Measurements from ENCODE around the gene CACNA2D2. TPM values are rescaled to one million over a fixed set of nuclear protein-coding genes. Genes with fewer than 3 reads are reported as not detected.

CACNA2D2 gene
- total and polyA plus RNA-seq, 2 of the 13 experiments (the other 11 are each of a cell fraction or from before 2014, with no cell fraction given), result not detected

DNA sequence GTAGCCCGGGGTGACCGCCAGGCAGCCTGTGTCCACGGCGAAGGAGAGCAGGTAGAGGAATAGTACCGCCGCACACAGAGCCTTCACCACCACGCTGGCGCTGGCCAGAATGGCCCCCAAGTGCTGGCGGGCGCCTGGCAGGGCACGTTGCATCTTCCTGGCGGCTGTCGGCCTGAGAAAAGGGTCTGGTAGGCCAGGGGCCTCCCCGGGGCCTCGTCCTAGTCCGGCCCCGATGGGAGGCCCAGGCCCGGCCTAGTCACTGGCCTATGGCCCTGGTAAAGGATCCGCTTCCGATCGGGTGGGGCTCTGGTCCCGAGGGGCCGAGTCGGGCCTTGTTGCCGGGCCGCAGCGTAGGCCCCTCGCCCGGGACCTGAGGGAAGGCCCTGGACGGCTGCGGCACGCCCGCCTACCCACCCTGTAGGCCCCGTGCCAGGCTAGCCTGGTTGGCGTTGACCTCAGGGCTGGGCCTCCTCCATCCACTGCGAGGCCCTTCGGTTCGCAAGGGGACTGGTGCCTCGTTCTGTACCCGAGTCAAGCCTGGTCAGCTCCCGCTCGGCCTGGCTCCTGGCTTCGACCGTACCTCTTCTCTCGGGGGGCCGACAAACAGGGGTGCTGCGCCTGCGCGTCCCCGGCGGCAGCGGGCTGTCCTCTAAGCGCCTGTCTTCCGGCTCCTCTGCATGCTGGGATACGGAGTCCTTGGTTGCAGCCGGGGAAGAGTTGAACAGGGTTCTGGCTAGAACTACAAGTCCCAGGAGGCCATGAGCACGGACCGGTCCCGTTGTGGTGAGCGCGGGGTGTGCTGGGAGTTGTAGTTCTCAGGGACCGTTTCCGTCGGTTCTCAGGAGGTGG, 144.3 kb downstream of the CACNA2D2 start, which contains the start of gene TMEM115 (continued):
- TF ChIP-seq ZNF556 (CRISPR knock-in tag; IDR thresholded peaks at IDR 0.05; ENCODE audit: borderline replicate concordance) (peak; percentile 36; the same call in 1 of the 2 replicates), ZBTB8A (CRISPR knock-in tag; IDR thresholded peaks at IDR 0.05; ENCODE audit: borderline replicate concordance, low read depth) (peak; percentile 27; the same call in 1 of the 2 replicates), ZBTB1 (CRISPR knock-in tag; IDR thresholded peaks at IDR 0.05; ENCODE audit: borderline replicate concordance) (no peak), MEF2D (CRISPR knock-in tag; IDR thresholded peaks at IDR 0.05) (peak; percentile 51; the same call in 1 of the 2 replicates), ZBTB42 (CRISPR knock-in tag; IDR thresholded peaks at IDR 0.05) (peak; percentile 53; the same call in 1 of the 2 replicates), KDM5A (IDR thresholded peaks at IDR 0.05; ENCODE audit: borderline replicate concordance, low read length) (no peak; the same call in none of the 2 replicates), TARDBP (CRISPR knock-in tag; IDR thresholded peaks at IDR 0.05) (peak; percentile 82), MED8 (CRISPR knock-in tag; IDR thresholded peaks at IDR 0.05; ENCODE audit: insufficient replicate concordance) (no peak), RCOR2 (CRISPR knock-in tag; IDR thresholded peaks at IDR 0.05) (no peak), ZNF10 (CRISPR knock-in tag; IDR thresholded peaks at IDR 0.05; ENCODE audit: borderline replicate concordance, low read depth) (no peak), ISL2 (CRISPR knock-in tag; IDR thresholded peaks at IDR 0.05) (no peak; the same call in 1 of the 2 replicates)
- TF ChIP-seq, protein P1, sequence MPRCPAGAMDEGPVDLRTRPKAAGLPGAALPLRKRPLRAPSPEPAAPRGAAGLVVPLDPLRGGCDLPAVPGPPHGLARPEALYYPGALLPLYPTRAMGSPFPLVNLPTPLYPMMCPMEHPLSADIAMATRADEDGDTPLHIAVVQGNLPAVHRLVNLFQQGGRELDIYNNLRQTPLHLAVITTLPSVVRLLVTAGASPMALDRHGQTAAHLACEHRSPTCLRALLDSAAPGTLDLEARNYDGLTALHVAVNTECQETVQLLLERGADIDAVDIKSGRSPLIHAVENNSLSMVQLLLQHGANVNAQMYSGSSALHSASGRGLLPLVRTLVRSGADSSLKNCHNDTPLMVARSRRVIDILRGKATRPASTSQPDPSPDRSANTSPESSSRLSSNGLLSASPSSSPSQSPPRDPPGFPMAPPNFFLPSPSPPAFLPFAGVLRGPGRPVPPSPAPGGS (CRISPR knock-in tag; IDR thresholded peaks at IDR 0.05), result peak; percentile 95
- TF ChIP-seq, protein P2, sequence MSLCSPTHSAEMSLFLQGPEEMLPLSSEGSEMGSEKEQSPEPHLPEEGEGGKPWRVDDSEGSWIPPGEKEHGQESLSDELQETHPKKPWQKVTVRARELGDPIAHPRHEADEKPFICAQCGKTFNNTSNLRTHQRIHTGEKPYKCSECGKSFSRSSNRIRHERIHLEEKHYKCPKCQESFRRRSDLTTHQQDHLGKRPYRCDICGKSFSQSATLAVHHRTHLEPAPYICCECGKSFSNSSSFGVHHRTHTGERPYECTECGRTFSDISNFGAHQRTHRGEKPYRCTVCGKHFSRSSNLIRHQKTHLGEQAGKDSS (CRISPR knock-in tag; IDR thresholded peaks at IDR 0.05; ENCODE audit: borderline replicate concordance, low read depth), result no peak
- TF ChIP-seq, protein P3, sequence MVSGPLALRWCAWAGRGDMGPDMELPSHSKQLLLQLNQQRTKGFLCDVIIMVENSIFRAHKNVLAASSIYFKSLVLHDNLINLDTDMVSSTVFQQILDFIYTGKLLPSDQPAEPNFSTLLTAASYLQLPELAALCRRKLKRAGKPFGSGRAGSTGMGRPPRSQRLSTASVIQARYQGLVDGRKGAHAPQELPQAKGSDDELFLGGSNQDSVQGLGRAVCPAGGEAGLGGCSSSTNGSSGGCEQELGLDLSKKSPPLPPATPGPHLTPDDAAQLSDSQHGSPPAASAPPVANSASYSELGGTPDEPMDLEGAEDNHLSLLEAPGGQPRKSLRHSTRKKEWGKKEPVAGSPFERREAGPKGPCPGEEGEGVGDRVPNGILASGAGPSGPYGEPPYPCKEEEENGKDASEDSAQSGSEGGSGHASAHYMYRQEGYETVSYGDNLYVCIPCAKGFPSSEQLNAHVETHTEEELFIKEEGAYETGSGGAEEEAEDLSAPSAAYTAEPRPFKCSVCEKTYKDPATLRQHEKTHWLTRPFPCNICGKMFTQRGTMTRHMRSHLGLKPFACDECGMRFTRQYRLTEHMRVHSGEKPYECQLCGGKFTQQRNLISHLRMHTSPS (CRISPR knock-in tag; IDR thresholded peaks at IDR 0.05; ENCODE audit: low read depth), result peak; percentile 51; the same call in 1 of the 2 replicates
- TF ChIP-seq, protein P4, sequence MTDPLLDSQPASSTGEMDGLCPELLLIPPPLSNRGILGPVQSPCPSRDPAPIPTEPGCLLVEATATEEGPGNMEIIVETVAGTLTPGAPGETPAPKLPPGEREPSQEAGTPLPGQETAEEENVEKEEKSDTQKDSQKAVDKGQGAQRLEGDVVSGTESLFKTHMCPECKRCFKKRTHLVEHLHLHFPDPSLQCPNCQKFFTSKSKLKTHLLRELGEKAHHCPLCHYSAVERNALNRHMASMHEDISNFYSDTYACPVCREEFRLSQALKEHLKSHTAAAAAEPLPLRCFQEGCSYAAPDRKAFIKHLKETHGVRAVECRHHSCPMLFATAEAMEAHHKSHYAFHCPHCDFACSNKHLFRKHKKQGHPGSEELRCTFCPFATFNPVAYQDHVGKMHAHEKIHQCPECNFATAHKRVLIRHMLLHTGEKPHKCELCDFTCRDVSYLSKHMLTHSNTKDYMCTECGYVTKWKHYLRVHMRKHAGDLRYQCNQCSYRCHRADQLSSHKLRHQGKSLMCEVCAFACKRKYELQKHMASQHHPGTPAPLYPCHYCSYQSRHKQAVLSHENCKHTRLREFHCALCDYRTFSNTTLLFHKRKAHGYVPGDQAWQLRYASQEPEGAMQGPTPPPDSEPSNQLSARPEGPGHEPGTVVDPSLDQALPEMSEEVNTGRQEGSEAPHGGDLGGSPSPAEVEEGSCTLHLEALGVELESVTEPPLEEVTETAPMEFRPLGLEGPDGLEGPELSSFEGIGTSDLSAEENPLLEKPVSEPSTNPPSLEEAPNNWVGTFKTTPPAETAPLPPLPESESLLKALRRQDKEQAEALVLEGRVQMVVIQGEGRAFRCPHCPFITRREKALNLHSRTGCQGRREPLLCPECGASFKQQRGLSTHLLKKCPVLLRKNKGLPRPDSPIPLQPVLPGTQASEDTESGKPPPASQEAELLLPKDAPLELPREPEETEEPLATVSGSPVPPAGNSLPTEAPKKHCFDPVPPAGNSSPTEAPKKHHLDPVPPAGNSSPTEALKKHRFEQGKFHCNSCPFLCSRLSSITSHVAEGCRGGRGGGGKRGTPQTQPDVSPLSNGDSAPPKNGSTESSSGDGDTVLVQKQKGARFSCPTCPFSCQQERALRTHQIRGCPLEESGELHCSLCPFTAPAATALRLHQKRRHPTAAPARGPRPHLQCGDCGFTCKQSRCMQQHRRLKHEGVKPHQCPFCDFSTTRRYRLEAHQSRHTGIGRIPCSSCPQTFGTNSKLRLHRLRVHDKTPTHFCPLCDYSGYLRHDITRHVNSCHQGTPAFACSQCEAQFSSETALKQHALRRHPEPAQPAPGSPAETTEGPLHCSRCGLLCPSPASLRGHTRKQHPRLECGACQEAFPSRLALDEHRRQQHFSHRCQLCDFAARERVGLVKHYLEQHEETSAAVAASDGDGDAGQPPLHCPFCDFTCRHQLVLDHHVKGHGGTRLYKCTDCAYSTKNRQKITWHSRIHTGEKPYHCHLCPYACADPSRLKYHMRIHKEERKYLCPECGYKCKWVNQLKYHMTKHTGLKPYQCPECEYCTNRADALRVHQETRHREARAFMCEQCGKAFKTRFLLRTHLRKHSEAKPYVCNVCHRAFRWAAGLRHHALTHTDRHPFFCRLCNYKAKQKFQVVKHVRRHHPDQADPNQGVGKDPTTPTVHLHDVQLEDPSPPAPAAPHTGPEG (CRISPR knock-in tag; IDR thresholded peaks at IDR 0.05), result peak; percentile 47; the same call in 1 of the 2 replicates
- TF ChIP-seq, protein P5, sequence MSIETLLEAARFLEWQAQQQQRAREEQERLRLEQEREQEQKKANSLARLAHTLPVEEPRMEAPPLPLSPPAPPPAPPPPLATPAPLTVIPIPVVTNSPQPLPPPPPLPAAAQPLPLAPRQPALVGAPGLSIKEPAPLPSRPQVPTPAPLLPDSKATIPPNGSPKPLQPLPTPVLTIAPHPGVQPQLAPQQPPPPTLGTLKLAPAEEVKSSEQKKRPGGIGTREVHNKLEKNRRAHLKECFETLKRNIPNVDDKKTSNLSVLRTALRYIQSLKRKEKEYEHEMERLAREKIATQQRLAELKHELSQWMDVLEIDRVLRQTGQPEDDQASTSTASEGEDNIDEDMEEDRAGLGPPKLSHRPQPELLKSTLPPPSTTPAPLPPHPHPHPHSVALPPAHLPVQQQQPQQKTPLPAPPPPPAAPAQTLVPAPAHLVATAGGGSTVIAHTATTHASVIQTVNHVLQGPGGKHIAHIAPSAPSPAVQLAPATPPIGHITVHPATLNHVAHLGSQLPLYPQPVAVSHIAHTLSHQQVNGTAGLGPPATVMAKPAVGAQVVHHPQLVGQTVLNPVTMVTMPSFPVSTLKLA (IDR thresholded peaks at IDR 0.05), result no peak

All from HepG2 (cell line).